HT-29 (cell line): Measurements from ENCODE around the gene NTRK2. TPM values are rescaled to one million over a fixed set of nuclear protein-coding genes. Genes with fewer than 3 reads are reported as not detected.

ENCODE experiments used
- DNase-seq: peaks from one replicate; pipeline ENCODE4 v3.0.0-alpha.2; 2015; ENCODE audit warnings: low spot score
- total RNA-seq: library from RNA; depleted of rRNA; stranded (reverse); fragments of >200 nt; shearing (Covaris generic); gene quantifications from 2 replicates; pipeline ENCODE4 v1.2.3, GENCODE V29; 2014

Gene NTRK2
- total RNA-seq, 1 experiment from 2014 or later = not detected

- no peak for DNase-seq
Measured at GRCh38 chr9:84850830-84851392, 181.4 kb downstream of the NTRK2 start.

DNA sequence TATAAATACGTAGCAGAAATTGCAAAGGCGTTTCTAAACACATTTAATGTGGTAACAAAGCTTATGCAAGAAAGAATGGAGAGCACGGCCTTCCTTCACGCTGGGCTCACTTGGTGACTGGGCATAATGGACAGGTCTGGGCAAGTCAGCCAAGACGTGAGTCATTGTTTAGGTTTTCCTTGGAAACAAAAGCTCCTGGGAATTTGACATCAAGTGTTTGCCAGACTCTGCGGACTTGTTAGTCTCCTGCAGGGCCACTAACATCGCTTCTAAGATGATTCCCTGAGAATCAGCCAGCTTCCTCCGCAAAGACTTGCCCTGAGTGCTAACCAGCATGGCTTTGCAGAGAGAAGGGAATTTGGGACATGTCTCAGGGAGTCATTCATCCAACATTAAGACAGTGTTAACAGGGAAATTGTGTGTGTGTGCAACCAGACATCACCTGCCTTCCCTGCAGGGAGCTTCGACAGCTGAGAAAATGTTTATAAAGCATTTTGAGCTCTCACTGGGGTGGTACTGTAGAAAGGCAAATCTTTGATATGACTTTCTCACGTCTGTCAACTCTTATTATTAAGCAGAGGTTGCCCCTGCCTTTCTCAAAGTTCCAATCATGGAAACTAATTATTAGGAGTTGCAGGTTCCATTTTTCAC, 182.5 kb downstream of the NTRK2 start:
- peak; percentile 56 for DNase-seq

DNA sequence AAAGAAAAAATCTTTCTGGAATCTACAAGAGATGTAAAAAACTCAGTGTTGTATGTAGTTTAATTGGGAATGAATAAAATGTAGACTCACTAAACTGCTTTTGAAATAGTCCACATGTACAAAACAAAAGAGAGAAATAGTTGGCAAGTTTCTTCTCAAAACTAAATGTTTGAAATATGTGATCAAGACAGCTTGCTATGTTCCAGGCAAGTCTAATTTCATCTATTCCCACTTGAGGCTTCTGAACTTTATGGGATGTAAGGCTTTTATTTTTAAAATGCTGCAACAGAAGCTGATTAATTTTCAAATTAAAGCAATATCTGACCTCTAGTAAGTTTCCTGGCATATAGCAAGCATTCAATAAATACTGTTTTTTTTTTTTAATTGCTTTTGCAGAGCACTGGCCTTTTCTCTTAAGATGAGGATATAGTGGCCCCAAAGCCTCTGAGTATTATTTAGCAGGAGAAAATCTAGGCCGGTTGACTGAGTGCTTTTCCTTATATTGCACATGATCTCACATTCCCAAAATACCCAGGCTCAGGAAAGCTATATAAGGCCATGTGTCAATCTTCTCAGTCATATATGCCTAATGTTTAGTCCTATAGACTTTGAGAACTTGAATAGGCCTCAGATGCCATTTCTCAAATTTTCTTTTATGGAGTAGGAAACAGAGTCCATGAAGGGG, 183.2 kb downstream of the NTRK2 start:
- DNase-seq = no peak

DNA sequence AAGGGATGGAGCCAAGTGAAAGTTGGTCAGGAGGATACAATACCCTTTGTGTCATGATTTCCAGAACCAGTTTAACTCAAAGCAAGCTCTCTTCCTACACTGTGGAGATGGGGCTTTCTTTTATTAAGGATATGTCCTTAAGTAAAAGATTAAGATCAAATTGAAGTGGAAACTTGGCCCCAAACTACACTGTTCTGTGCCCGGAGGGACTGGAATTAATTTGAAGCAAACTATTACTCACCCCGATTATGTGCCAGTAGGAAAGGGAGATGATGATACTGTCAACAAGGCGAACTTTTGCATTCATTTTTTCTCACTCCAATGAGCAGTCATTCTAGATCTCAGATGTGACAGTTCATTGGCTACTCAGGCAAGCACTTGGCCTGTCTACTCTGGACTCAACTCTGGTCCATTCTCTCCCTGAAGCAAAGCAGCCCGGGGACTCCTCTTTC, 186.7 kb downstream of the NTRK2 start:
- no peak for DNase-seq

- DNase-seq = no peak
Measured at GRCh38 chr9:84857211-84857610, 187.7 kb downstream of the NTRK2 start.

DNA sequence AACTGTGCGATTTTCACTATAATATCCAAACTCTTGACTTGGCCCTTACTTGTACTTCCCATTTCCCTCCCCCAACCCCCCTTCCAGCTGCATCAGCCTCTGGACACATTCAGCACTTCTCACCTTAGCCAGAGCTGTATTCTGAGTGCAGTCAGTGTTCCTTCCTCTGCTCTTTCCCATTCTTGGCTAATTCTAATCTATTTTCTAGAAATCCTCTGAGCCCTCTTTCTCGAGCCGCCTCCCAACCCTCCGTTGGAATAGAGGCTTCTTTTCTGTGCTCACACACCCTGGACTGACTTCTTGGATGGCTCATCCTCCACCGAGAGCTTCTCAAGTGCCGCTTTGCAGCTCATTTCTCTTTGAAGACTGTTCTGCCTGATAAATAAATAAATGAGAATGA, 188.8 kb downstream of the NTRK2 start:
- DNase-seq = no peak

GRCh38 chr9:84860249-84861115, 191.0 kb downstream of the NTRK2 start:
- no peak for DNase-seq

GRCh38 chr9:84861455-84861854, 191.9 kb downstream of the NTRK2 start:
- DNase-seq = no peak

DNA sequence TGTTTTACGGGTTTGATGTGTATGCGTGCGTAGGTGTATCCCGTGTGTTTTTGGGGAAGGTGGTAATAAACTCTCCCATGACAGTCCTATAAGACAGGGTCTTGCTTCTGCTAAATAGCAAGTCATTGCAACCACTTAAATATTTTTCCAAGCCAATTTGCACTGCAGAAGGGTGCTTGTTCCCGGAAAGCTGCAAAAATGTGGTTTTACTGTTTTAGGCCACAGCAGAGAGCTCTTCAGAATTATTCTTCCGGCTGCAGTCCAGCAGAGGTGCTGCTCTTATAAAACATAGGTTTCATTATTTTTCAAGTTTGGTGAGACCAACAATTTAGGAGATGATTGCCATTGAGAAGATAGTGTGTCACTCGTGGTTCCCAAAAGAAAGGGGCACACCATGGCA, 192.8 kb downstream of the NTRK2 start:
- no peak for DNase-seq

DNA sequence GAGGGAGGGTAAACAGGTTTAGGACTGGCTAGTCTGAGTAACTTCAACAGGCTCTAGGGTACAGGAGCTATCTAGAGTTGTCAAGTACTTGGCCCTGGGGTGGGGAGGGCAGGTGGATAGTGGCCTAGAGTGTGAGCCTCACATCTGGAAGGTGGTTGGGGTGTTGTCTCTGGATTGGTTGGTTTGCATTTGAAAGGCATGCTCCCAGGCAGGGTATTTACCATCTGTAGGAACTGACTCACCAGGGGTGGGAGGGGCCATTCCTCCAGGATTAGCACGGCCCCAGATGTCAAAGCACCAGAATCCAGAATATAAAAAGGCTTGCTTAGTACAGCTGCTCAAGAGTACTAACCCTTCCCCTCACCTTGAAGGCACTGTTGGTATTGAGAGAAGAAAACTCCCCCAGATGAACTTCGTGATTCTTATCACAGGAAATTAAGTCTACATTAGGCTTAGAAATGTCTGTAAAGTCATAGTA, 193.3 kb downstream of the NTRK2 start:
- peak; percentile 7 for DNase-seq

DNA sequence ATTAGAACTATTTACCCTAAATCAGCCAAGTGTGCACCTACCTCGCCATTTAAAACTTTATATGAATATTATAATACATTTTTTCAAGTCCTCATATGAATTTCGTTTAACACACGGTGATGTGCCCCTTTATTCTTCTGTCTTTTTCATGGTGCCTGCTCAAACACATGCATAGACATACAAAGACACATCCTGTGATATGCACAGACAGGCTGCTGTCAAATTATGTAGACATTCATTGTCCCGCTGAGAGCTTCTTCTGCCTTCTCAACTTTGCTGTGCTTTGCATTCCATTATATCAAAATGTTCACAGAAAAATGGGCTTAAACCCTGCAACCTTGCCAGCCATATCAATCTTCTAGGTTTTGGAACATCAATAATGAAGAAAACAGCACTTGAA, 193.8 kb downstream of the NTRK2 start:
- no peak for DNase-seq

GRCh38 chr9:84866396-84867175, 197.1 kb downstream of the NTRK2 start:
- DNase-seq = no peak

DNA sequence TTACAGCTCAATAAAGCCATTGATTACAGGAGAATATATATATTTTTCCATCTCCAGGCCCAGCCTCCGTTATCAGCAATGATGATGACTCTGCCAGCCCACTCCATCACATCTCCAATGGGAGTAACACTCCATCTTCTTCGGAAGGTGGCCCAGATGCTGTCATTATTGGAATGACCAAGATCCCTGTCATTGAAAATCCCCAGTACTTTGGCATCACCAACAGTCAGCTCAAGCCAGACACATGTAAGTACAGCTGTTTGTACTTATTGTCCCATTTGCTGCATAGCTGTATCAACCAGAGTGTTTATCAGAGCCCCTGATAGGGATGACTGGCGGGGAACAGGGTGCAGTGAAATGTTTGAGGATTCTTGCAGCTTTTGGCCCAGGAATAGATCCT, 197.7 kb downstream of the NTRK2 start:
- no peak for DNase-seq

- no peak for DNase-seq
Measured at GRCh38 chr9:84869091-84869490, 199.6 kb downstream of the NTRK2 start.

DNA sequence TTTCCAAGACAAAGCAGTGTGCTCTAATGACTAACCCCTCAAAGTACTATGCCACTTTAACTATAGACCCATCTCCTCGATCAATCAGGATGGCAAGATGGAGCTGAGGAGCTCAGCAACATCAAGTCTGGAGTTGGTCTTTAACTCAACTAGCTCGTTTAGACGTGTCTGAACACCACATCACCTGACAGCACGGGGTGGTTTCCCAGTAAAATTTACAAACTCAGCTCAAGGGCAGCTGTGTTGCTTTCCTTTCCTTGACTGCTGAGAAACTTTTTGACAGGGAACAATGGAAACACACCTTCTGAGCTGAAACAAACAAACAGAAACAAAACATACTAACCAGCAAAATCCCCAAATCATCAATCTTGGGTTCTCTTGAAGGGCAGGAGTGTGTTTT, 202.5 kb downstream of the NTRK2 start:
- no peak for DNase-seq

DNA sequence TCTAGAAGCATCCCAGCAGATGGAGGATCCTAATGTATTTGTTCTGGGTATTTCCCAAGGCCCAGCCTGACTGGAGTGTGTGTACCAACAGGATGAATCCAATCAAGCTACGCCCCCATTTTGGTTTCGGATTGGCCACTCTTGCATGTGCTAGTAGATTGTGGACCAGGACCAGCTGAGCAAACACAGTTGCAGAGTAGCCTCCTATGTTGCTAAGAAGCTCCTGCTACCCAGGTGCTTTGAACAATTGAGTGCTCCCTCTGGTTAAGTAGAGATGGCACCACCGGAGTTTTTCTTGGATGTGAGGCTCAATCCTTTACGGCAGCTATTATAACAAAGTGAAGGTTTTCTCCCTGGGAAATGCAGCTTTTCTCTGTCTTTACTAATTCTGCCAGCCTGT, 204.5 kb downstream of the NTRK2 start:
- no peak for DNase-seq

- DNase-seq = no peak
Measured at GRCh38 chr9:84874596-84874995, 205.1 kb downstream of the NTRK2 start.

- no peak for DNase-seq
Measured at GRCh38 chr9:84875193-84875592, 205.7 kb downstream of the NTRK2 start.

- DNase-seq = no peak
Measured at GRCh38 chr9:84879631-84880030, 210.1 kb downstream of the NTRK2 start.

DNA sequence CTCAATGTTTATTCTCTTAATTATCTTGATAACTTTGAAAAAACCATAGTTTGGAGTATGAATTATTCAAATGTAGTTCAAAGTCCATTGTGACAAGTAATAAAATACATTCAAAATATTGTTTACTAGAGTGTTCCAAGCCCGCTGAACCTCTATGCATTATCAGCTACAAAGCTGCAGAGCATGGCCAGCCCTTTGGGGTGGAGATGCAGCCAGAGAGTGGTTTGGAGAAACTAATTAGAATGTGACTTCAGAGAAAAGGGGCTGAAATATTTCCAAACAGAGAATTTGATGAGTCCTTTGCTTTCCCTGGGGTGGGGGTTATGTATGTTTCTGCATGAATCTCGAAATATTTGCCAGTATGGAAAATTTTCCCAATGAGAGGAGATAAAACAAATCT, 211.3 kb downstream of the NTRK2 start:
- DNase-seq = no peak

DNA sequence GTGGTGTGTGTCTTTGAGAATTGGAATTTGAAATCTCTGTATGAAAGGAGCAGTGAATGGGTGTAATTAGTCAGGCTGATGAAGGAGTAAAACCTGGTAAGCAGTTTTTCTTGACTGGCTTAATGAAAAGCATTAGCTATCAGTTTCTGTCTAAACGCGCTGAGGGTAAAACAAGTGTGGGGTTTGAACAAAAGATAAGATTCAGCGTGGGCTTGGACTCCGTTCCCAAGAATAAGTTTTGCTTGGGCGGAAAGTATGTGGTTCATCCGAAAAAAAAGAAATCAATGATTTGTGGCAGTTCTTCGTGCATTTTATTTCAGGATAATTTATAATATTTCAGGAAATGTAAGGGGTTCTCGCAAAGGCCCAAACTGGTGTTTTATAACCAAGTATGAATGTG, 217.3 kb downstream of the NTRK2 start:
- no peak for DNase-seq
